HepG2 (cell line): Measurements from ENCODE around the gene RAD51AP1. TPM values are rescaled to one million over a fixed set of nuclear protein-coding genes. Genes with fewer than 3 reads are reported as not detected.

Experiments used
- ATAC-seq: fragments of 200-7000 bp; cut with Tn5 transposase; 3 replicates; pipeline ENCODE4 v1.9.1; 2020; ENCODE audit warnings: mild to moderate bottlenecking, moderate library complexity
- BruUV-seq: library from RNA; stranded (reverse); fragments of 400-500 nt; replicated peaks from 2 replicates; lab custom pipeline; 2021; lab: Mats Ljungman, UMichigan
- CTCF ChIA-PET: fragments of 300-600 bp; formaldehyde crosslinking; extraction: SDS; loops from one replicate; lab custom pipeline; 2021; ENCODE audit warnings: low total read pairs, inconsistent platforms, low intra/inter-chr PET ratio; lab: Yijun Ruan, JAX
- POLR2A ChIA-PET: fragments of 350-600 bp; sonication (Branson Sonifier 250); formaldehyde crosslinking; loops from one replicate; lab custom pipeline; 2020; ENCODE audit warnings: antibody characterized with exemption, inconsistent platforms; lab: Yijun Ruan, JAX
- DNase-seq: peaks from one replicate; pipeline ENCODE4 v3.0.0-alpha.2; 2015; ENCODE audit warnings: low spot score
- FAIRE-seq: peaks from 3 replicates; lab custom pipeline; 2011; peaks lifted over from hg19 to GRCh38; lab: Jason Lieb, UNC
- H2AFZ ChIP-seq: one replicate; pipeline ENCODE4 v1.6.1; 2011; ENCODE audit warnings: low read length, inconsistent platforms
- H3K27ac ChIP-seq: fragments of 300-600 bp; 3 replicates; pipeline ENCODE4 v1.8.0; 2011; ENCODE audit warnings: mixed run types, mild to moderate bottlenecking, mixed read lengths, low read length, inconsistent platforms; ENCODE audit not compliant: insufficient read depth; ENCODE audit errors: extremely low read length
- H3K27me3 ChIP-seq, 2 experiments: fragments of 200-600 bp in 1 of 2; 2 replicates in 1 of 2; 3 replicates in 1 of 2; pipeline versions ENCODE4 v1.6.0 to v1.8.0; 2011; ENCODE audit warnings: low read length in 2 of 2, mild to moderate bottlenecking in 2 of 2, moderate library complexity in 2 of 2, inconsistent platforms in 1 of 2; ENCODE audit not compliant: insufficient read depth in 2 of 2, control insufficient read depth in 1 of 2
- H3K36me3 ChIP-seq, 2 experiments: fragments of 200-600 bp in 1 of 2; replicated peaks in 1 of 2; 2 replicates in 1 of 2; 3 replicates in 1 of 2; pipeline versions ENCODE4 v1.5.1 to v1.8.0; 2011; ENCODE audit warnings: low read length in 2 of 2, inconsistent platforms in 1 of 2; ENCODE audit not compliant: insufficient read depth in 2 of 2, control insufficient read depth in 1 of 2
- H3K4me1 ChIP-seq: 2 replicates; pipeline ENCODE4 v1.5.1; 2012; ENCODE audit warnings: low read length, inconsistent platforms; ENCODE audit not compliant: insufficient read depth
- H3K4me2 ChIP-seq: 2 replicates; pipeline ENCODE4 v1.6.0; 2011; ENCODE audit warnings: low read depth, low read length, inconsistent platforms
- H3K4me3 ChIP-seq, 3 experiments: fragments of 200-600 bp in 1 of 3; sonication (generic), shearing (Covaris generic) in 1 of 3; replicated peaks in 1 of 3; 2 replicates each; pipeline ENCODE4 v1.5.1; 2011 to 2016; ENCODE audit warnings: low read length in 3 of 3, inconsistent platforms in 2 of 3, low read depth in 2 of 3, mild to moderate bottlenecking in 2 of 3, control low read depth in 1 of 3, mixed read lengths in 1 of 3; ENCODE audit not compliant: insufficient read depth in 1 of 3
- H3K79me2 ChIP-seq: one replicate; pipeline ENCODE4 v1.6.1; 2011; ENCODE audit warnings: low read length, inconsistent platforms; ENCODE audit not compliant: insufficient read depth
- H3K9ac ChIP-seq: 2 replicates; pipeline ENCODE4 v1.6.0; 2011; ENCODE audit warnings: mild to moderate bottlenecking, low read depth, low read length, inconsistent platforms; ENCODE audit not compliant: insufficient read depth
- H3K9me3 ChIP-seq: 2 replicates; pipeline ENCODE4 v1.5.1; 2012; ENCODE audit warnings: mild to moderate bottlenecking, low read length
- H4K20me1 ChIP-seq: 2 replicates; pipeline ENCODE4 v1.6.0; 2011; ENCODE audit warnings: inconsistent platforms, mild to moderate bottlenecking, low read length, moderate library complexity; ENCODE audit not compliant: insufficient read depth
- BORCS8-MEF2B ChIP-seq: sonication (generic); formaldehyde crosslinking; IDR thresholded peaks from 2 replicates; pipeline ENCODE4 v1.8.0; 2022; ENCODE audit warnings: mild to moderate bottlenecking, missing genetic modification reagents
- PRDM10 ChIP-seq: sonication (generic); formaldehyde crosslinking; IDR thresholded peaks from 2 replicates; pipeline ENCODE4 v1.4.0; 2020; ENCODE audit warnings: low read depth, missing genetic modification reagents
- ZFP62 ChIP-seq: sonication (generic); formaldehyde crosslinking; IDR thresholded peaks from 2 replicates; pipeline ENCODE4 v1.4.0; 2020; ENCODE audit warnings: missing genetic modification reagents
- WGBS: methylation state at CpG from one replicate; pipeline ENCODE4 v1.1.6; 2017; ENCODE audit warnings: low lambda C conversion rate; 5-methylcytosine and 5-hydroxymethylcytosine counted together
- in situ Hi-C: cut with HindIII; loops from 2 replicates; pipeline ENCODE4 v1.10.0; 2017; ENCODE audit warnings: low pct_unique_long_range_greater_than_20kb; ENCODE audit not compliant: extremely low pct_ligation_motif_present
- intact Hi-C: fragments of 100-400 bp; cut with micrococcal nuclease; formaldehyde crosslinking; loops from one replicate; pipeline ENCODE4 v1.10.0; 2022; ENCODE audit not compliant: unreplicated experiment
- polyA plus RNA-seq, 8 experiments: library from polyadenylated mRNA; depleted of rRNA in 3 of 8; stranded (reverse) in 7 of 8; unstranded in 1 of 8; fragments of >200 nt; fragmentation: Illumina TruSeq in 4 of 8; extraction: Trizol in 4 of 8; gene quantifications; 2 replicates each; pipeline versions ENCODE4 v1.2.1 to v1.2.3, GENCODE V29; 2011 to 2016; ENCODE audit warnings: low read depth in 4 of 8, missing spikeins in 1 of 8, mixed read lengths in 1 of 8; ENCODE audit not compliant: insufficient read depth in 1 of 8
- total RNA-seq, 5 experiments: library from RNA; depleted of rRNA; stranded (reverse); fragments of >200 nt; fragmentation: Illumina TruSeq; extraction: Trizol; gene quantifications; 2 replicates each; pipeline ENCODE4 v1.2.3, GENCODE V29; 2016; ENCODE audit warnings: low read depth in 1 of 5

RAD51AP1 gene
- total and polyA plus RNA-seq, 2 of the 13 experiments (the other 11 are each of a cell fraction or from before 2014, with no cell fraction given) = 16.6 to 49.3 TPM

- no peaks in the 10 kb centered on the region for H3K27me3 ChIP-seq
- no peaks in the 10 kb centered on the region for H3K9me3 ChIP-seq
- no TSS peak for BruUV-seq
- no peaks in the 10 kb centered on the region for H3K36me3 ChIP-seq
- ChIA-PET POLR2A (no interaction called here), CTCF (no interaction called here)
- intact Hi-C loops = no loop called here
- TF ChIP-seq PRDM10 (CRISPR knock-in tag) = no peak
- in situ Hi-C loops = no loop called here
- no peaks in the 10 kb centered on the region for H3K79me2 ChIP-seq
- no peak overlapping the region for H3K4me3 ChIP-seq
- ATAC-seq (no peak), FAIRE-seq (no peak), DNase-seq (no peak)
- H3K4me1 ChIP-seq = peaks cover 13% of the 10 kb centered on the region
- H3K27ac ChIP-seq = no peak overlapping the region
- WGBS = 51% methylated on average over 5 of the region's 5 CpGs
- H2AFZ ChIP-seq = no peak overlapping the region
- H4K20me1 ChIP-seq = no peaks in the 10 kb centered on the region
- no peak overlapping the region for H3K4me2 ChIP-seq
- no peak overlapping the region for H3K9ac ChIP-seq
Measured at GRCh38 chr12:4564818-4565217, 26.1 kb downstream of the RAD51AP1 start.

- intact Hi-C loops (no loop called here), in situ Hi-C loops (no loop called here)
- no peak overlapping the region for H3K4me2 ChIP-seq
- no peak for FAIRE-seq
- no peak overlapping the region for H3K9ac ChIP-seq
- TF ChIP-seq ZFP62 (CRISPR knock-in tag) (no peak), BORCS8-MEF2B (no peak)
- H3K36me3 ChIP-seq = no peaks in the 10 kb centered on the region
- no peak for DNase-seq
- no peaks in the 10 kb centered on the region for H4K20me1 ChIP-seq
- H3K27me3 ChIP-seq = no peaks in the 10 kb centered on the region
- ATAC-seq = no peak
- peaks cover 13% of the 10 kb centered on the region for H3K4me1 ChIP-seq
- BruUV-seq = no TSS peak
- POLR2A ChIA-PET = no interaction called here
- H3K9me3 ChIP-seq = no peaks in the 10 kb centered on the region
- H2AFZ ChIP-seq = no peak overlapping the region
- CTCF ChIA-PET = no interaction called here
- no peaks in the 10 kb centered on the region for H3K79me2 ChIP-seq
- H3K27ac ChIP-seq = no peak overlapping the region
- no peak overlapping the region for H3K4me3 ChIP-seq
- 35% methylated on average over 2 of the region's 2 CpGs for WGBS
Measured at GRCh38 chr12:4566474-4566873, 27.8 kb downstream of the RAD51AP1 start.
